Endothelial cell of umbilical vein (primary cell): ENCODE results near the gene LRRC23.
"Not testable (repeated sequence)": the region's sequence is repeated elsewhere in the genome, so short reads cannot be mapped to it uniquely, and the experiment has no call there.

Experiments
- CTCF ChIP-seq, 2 donors: IDR thresholded peaks; 1 replicate in 1 of 2; 2 replicates in 1 of 2; pipeline ENCODE4 v1.5.1; 2011; ENCODE audit warnings: low read length in 2 of 2, mild to moderate bottlenecking in 2 of 2, moderate library complexity in 2 of 2, control low read depth in 1 of 2, inconsistent platforms in 1 of 2, low read depth in 1 of 2; ENCODE audit not compliant: insufficient read depth in 1 of 2; ENCODE audit errors: extremely low read depth in 1 of 2
- EZH2 ChIP-seq: IDR thresholded peaks from 2 replicates; pipeline ENCODE4 v1.6.1; 2012; ENCODE audit warnings: borderline replicate concordance, low read depth, mild to moderate bottlenecking, moderate library complexity, low read length, inconsistent platforms; ENCODE audit not compliant: severe bottlenecking
- JUN ChIP-seq: IDR thresholded peaks from 2 replicates; pipeline ENCODE4 v1.6.1; 2011; ENCODE audit warnings: borderline replicate concordance, low read depth; ENCODE audit not compliant: insufficient read length, insufficient read depth
- MAX ChIP-seq: IDR thresholded peaks from 2 replicates; pipeline ENCODE4 v1.6.1; 2011; ENCODE audit not compliant: insufficient read depth, insufficient read length
- POLR2A ChIP-seq: IDR thresholded peaks from 2 replicates; pipeline ENCODE4 v1.6.1; 2012; ENCODE audit warnings: low read depth, mild to moderate bottlenecking, control low read depth, low read length

- not testable (repeated sequence) for TF ChIP-seq EZH2; CTCF (IDR thresholded peaks at IDR 0.05; ENCODE audit: extremely low read depth in 1 of 2, insufficient read depth in 1 of 2, low read depth in 1 of 2, low read length in 2 of 2); MAX; JUN
- TF ChIP-seq POLR2A: peak; percentile 13
These were observed 34.3 kb upstream of the LRRC23 start for GRCh38 chr12:6870304-6870703.
